Peyer's patch (tissue), 4 donors: ENCODE data around the gene BCR.

Source experiments
- CTCF ChIP-seq, 6 experiments: fragments of 450-650 bp in 4 of 6; fragments of 200-600 bp in 2 of 6; sonication (generic) in 1 of 6; IDR thresholded peaks; one replicate each; pipeline ENCODE4 v1.5.1; 2017 to 2019; ENCODE audit warnings: antibody characterized with exemption in 6 of 6, mild to moderate bottlenecking in 3 of 6, moderate library complexity in 1 of 6
- POLR2A ChIP-seq, 2 donors: fragments of 450-650 bp; IDR thresholded peaks; one replicate each; pipeline ENCODE4 v1.5.1; 2017; ENCODE audit warnings: antibody characterized with exemption in 2 of 2, mild to moderate bottlenecking in 2 of 2, moderate library complexity in 2 of 2

GRCh38 chr22:23248583-23248982 is 68.3 kb downstream of the BCR start:
- TF ChIP-seq CTCF (IDR thresholded peaks at IDR 0.05): no peak
- no peak for TF ChIP-seq POLR2A (IDR thresholded peaks at IDR 0.05)
